Measurements from ENCODE around the gene AMBRA1. TPM values are rescaled to one million over a fixed set of nuclear protein-coding genes. Genes with fewer than 3 reads are reported as not detected.
A peak's percentile ranks its signal among the peaks of the same experiment; 100 is the strongest.

AMBRA1 gene, protein sequence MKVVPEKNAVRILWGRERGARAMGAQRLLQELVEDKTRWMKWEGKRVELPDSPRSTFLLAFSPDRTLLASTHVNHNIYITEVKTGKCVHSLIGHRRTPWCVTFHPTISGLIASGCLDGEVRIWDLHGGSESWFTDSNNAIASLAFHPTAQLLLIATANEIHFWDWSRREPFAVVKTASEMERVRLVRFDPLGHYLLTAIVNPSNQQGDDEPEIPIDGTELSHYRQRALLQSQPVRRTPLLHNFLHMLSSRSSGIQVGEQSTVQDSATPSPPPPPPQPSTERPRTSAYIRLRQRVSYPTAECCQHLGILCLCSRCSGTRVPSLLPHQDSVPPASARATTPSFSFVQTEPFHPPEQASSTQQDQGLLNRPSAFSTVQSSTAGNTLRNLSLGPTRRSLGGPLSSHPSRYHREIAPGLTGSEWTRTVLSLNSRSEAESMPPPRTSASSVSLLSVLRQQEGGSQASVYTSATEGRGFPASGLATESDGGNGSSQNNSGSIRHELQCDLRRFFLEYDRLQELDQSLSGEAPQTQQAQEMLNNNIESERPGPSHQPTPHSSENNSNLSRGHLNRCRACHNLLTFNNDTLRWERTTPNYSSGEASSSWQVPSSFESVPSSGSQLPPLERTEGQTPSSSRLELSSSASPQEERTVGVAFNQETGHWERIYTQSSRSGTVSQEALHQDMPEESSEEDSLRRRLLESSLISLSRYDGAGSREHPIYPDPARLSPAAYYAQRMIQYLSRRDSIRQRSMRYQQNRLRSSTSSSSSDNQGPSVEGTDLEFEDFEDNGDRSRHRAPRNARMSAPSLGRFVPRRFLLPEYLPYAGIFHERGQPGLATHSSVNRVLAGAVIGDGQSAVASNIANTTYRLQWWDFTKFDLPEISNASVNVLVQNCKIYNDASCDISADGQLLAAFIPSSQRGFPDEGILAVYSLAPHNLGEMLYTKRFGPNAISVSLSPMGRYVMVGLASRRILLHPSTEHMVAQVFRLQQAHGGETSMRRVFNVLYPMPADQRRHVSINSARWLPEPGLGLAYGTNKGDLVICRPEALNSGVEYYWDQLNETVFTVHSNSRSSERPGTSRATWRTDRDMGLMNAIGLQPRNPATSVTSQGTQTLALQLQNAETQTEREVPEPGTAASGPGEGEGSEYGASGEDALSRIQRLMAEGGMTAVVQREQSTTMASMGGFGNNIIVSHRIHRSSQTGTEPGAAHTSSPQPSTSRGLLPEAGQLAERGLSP (N-terminal part only)
- total RNA-seq: 21.5 to 25.1 TPM (median 24.9 TPM) in 3 replicates
- long read RNA-seq, partial matches to known transcripts: 8 of 8 reads
- long read RNA-seq, other reads (novel, unspliced or antisense): 0 of 8 reads

DNA sequence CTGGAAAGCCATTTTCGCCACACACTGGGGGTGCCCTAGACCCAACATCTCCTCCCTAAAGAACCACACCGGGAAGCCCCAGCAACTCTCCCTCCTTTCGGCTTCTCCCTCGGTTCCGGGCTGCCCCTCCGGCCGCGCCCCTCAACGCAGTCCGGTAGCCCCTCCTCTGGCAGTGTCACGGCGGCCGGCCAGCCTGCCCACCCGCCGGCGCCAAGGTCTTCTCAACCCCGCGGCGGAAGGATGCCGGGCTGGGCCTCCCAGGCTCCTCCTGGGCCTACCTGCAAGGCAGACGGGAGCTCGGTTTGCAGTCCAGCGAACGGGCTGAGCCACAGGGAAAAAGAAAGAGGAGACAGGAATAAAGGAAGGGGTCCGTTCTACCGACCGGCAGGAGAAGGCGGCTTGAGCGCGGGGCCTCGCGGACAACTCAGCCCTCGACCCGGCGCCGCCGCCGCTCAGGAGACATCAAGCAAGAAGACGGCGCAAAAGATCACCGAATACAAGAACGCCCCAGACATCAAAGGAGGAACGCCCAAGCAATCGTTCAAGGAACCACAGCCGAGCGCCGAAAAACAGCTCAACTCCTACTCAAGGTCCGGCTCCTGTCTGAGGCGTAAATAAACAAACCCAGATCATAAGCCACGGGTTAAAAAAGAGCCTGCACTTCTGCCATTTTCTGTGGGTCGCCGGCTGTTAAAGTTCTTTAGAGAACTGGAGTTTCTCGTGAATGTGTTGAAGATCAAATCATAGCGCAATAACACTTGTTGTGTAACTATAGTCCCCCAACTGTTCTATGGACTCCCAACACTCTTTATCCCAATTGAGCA is at the start of gene AMBRA1:
Gene AMBRA1 (minus strand): TSS at position 474 of the 824 bp plus-strand sequence. CDS start 45,643 bp downstream, outside the sequence.
- Mint-ChIP-seq H3K36me3 (ENCODE audit: low read depth) (no peaks in the 10 kb centered on the region), H3K27ac (ENCODE audit: unreplicated experiment) (peak within 1 kb of the TSS; percentile 96), H3K27me3 (ENCODE audit: low read depth) (no peaks in the 10 kb centered on the region), H3K4me3 (ENCODE audit: unreplicated experiment) (peak within 1 kb of the TSS; percentile 97), H3K4me1 (ENCODE audit: low read depth) (peaks cover 42% of the 10 kb centered on the region), H3K9me3 (ENCODE audit: low read depth) (no peaks in the 10 kb centered on the region)
- DNase-seq (ENCODE audit: low spot score): peak; percentile 94
- TF ChIP-seq, protein P1, sequence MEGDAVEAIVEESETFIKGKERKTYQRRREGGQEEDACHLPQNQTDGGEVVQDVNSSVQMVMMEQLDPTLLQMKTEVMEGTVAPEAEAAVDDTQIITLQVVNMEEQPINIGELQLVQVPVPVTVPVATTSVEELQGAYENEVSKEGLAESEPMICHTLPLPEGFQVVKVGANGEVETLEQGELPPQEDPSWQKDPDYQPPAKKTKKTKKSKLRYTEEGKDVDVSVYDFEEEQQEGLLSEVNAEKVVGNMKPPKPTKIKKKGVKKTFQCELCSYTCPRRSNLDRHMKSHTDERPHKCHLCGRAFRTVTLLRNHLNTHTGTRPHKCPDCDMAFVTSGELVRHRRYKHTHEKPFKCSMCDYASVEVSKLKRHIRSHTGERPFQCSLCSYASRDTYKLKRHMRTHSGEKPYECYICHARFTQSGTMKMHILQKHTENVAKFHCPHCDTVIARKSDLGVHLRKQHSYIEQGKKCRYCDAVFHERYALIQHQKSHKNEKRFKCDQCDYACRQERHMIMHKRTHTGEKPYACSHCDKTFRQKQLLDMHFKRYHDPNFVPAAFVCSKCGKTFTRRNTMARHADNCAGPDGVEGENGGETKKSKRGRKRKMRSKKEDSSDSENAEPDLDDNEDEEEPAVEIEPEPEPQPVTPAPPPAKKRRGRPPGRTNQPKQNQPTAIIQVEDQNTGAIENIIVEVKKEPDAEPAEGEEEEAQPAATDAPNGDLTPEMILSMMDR (IDR thresholded peaks at IDR 0.05): no peak

DNA sequence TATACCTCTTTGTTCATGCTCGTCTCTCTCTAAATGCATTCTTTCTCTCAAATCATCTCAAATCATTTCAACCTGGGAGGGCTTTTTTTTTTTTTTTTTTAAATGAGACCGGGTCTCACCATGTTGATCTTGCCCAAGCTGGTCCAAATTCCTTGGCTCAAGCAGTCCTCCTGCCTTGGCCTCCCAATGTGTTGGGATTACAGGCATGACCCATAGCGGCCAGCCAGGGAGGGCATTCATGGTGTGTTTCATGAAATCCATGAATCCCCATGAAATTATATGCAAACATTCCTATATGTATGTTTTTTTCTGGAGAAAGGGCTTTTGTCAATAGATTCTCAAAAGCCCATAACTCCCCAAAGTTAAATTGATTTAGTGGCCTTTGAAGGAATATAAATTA is 49.7 kb upstream of the AMBRA1 start:
- Mint-ChIP-seq H3K9me3 (ENCODE audit: low read depth) (no peaks in the 10 kb centered on the region), H3K27ac (ENCODE audit: unreplicated experiment) (no peak overlapping the region), H3K4me1 (ENCODE audit: low read depth) (peaks cover 8% of the 10 kb centered on the region), H3K36me3 (ENCODE audit: low read depth) (peaks cover 13% of the 10 kb centered on the region), H3K4me3 (ENCODE audit: unreplicated experiment) (no peak overlapping the region), H3K27me3 (ENCODE audit: low read depth) (no peaks in the 10 kb centered on the region)
- TF ChIP-seq, protein P1 (IDR thresholded peaks at IDR 0.05): no peak
- DNase-seq (ENCODE audit: low spot score): no peak

- Mint-ChIP-seq H3K4me1 (ENCODE audit: low read depth) (peaks cover 1% of the 10 kb centered on the region), H3K9me3 (ENCODE audit: low read depth) (no peaks in the 10 kb centered on the region), H3K4me3 (ENCODE audit: unreplicated experiment) (no peak overlapping the region), H3K36me3 (ENCODE audit: low read depth) (peaks cover 15% of the 10 kb centered on the region), H3K27ac (ENCODE audit: unreplicated experiment) (no peak overlapping the region), H3K27me3 (ENCODE audit: low read depth) (no peaks in the 10 kb centered on the region)
- no peak for DNase-seq (ENCODE audit: low spot score)
- TF ChIP-seq, protein P1 (IDR thresholded peaks at IDR 0.05): no peak
These were observed 49.0 kb upstream of the AMBRA1 start for GRCh38 chr11:46642627-46643335.

- no peaks in the 10 kb centered on the region for H3K27me3 Mint-ChIP-seq (ENCODE audit: low read depth)
- no peak overlapping the region for H3K4me3 Mint-ChIP-seq (ENCODE audit: unreplicated experiment)
- peaks cover 15% of the 10 kb centered on the region for H3K36me3 Mint-ChIP-seq (ENCODE audit: low read depth)
- TF ChIP-seq, protein P1 (IDR thresholded peaks at IDR 0.05): no peak
- H3K9me3 Mint-ChIP-seq (ENCODE audit: low read depth): no peaks in the 10 kb centered on the region
- H3K27ac Mint-ChIP-seq (ENCODE audit: unreplicated experiment): no peak overlapping the region
- H3K4me1 Mint-ChIP-seq (ENCODE audit: low read depth): no peaks in the 10 kb centered on the region
- DNase-seq (ENCODE audit: low spot score): no peak
These were observed 47.8 kb upstream of the AMBRA1 start for GRCh38 chr11:46641639-46642038.

Data from chondrocyte (in vitro differentiated cells).